ENCODE results near the gene D2HGDH.

DNA sequence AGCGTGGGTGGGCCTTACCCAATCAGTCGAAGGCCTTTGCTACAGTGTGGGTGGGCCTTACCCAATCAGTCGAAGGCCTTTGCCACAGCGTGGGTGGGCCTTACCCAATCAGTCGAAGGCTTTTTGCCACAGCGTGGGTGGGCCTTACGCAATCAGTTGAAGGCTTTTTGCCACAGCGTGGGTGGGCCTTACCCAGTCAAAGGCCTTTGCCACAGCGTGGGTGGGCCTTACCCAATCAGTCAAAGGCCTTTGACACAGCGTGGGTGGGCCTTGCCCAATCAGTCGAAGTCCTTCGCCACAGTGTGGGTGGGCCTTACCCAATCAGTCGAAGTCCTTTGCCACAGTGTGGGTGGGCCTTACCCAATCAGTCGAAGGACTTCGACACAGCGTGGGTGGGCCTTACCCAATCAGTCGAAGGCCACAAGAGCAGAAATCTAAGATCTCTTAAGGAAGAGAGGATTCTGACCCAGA lies 25.9 kb downstream of the D2HGDH start:
- TF ChIP-seq POLR2AphosphoS5 (IDR thresholded peaks at IDR 0.05; ENCODE audit: low read depth, low read length) (no peak), TAF1 (IDR thresholded peaks at IDR 0.05; ENCODE audit: borderline replicate concordance, low read depth, low read length) (no peak), POLR2A (IDR thresholded peaks at IDR 0.05; ENCODE audit: low read depth, low read length) (no peak)
